HL-60 (cell line): Measurements from ENCODE around the gene ARHGEF4.

Source experiments
- CTCF ChIP-seq: IDR thresholded peaks from one replicate; pipeline ENCODE4 v1.5.1; 2011; ENCODE audit warnings: low read length, control low read depth, inconsistent platforms; ENCODE audit not compliant: insufficient read depth
- GABPA ChIP-seq: IDR thresholded peaks from 2 replicates; pipeline ENCODE4 v1.6.1; 2012; ENCODE audit warnings: low read depth
- POLR2AphosphoS5 ChIP-seq: IDR thresholded peaks from 2 replicates; pipeline ENCODE4 v1.6.1; 2012; ENCODE audit warnings: low read depth
- REST ChIP-seq: IDR thresholded peaks from 2 replicates; pipeline ENCODE4 v1.6.1; 2012; ENCODE audit warnings: low read depth; ENCODE audit not compliant: insufficient replicate concordance

DNA sequence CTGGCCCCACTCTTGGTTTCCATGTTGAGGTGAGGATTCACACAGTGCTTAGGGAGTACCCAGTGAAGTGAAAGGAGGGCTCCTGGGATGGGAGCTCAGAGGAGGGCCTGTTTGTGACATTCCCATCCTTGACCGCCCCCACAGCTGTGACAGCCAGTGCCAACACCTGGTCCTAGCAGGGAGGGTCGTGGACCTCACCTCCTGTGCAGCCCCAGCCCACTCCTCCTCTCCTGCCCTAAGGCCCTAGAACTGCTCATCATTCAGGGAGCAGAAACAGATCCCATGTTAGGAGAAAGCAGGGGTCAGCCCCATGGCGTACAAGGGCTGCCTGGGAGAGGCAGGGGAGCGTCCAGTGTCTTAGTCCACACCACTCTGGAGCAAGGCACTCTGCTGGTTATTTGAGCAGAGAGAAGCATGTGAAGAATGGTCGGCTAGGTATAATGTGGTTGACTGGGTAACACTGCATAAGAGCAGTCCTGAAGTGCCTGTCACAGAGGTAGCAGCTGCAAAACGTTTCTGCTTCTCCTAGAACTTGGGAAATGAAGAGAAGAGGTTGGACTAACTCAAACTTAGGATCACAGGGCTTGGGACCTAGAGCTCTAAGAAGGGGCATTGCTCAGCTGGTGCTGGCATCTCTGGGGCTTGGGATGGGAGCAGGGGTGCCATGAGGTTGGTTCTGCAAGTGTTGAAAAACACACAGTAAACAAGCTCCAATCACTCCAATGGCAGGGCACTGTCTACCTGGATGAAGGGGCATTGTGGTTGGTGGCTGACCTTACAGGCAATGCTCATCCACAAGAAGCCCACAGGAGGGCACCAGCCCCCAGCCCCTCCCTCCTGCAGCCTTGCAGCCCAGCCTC lies 200.9 kb downstream of the ARHGEF4 start:
- TF ChIP-seq REST = no peak
- no peak for TF ChIP-seq CTCF
- no peak for TF ChIP-seq POLR2AphosphoS5
- no peak for TF ChIP-seq GABPA
